GM19238 (cell line): ENCODE results near the gene BLTP3B.
"Not testable (repeated sequence)": the region's sequence is repeated elsewhere in the genome, so short reads cannot be mapped to it uniquely, and the experiment has no call there.

Experiments
- DNase-seq: peaks from one replicate; pipeline ENCODE4 v3.0.0; 2011; ENCODE audit warnings: low spot score; ENCODE audit not compliant: insufficient read length

Gene BLTP3B

GRCh38 chr12:100142851-100143559 lies at the start of gene BLTP3B:
Gene BLTP3B, minus strand, starts transcription at chr12:100142874. Its CDS starts 239 bp downstream, at chr12:100142635.
- DNase-seq = peak; percentile 60

- no peak for DNase-seq
Measured at GRCh38 chr12:100189636-100190394, 47.1 kb upstream of the BLTP3B start.

- not testable (repeated sequence) for DNase-seq
Measured at GRCh38 chr12:100188888-100189635, 46.4 kb upstream of the BLTP3B start.

- DNase-seq = no peak
Measured at GRCh38 chr12:100187857-100188519, 45.3 kb upstream of the BLTP3B start.

GRCh38 chr12:100187068-100187467 lies 44.4 kb upstream of the BLTP3B start:
- no peak for DNase-seq

- DNase-seq = no peak
Measured at GRCh38 chr12:100186071-100186470, 43.4 kb upstream of the BLTP3B start.

GRCh38 chr12:100185361-100185894 lies 42.8 kb upstream of the BLTP3B start:
- peak; percentile 11 for DNase-seq

- no peak for DNase-seq
Measured at GRCh38 chr12:100184549-100185145, 42.0 kb upstream of the BLTP3B start.

GRCh38 chr12:100179252-100179651 lies 36.6 kb upstream of the BLTP3B start:
- DNase-seq = no peak

- DNase-seq = not testable (repeated sequence)
Measured at GRCh38 chr12:100176493-100176892, 33.8 kb upstream of the BLTP3B start.

- DNase-seq = no peak
Measured at GRCh38 chr12:100174495-100174894, 31.8 kb upstream of the BLTP3B start.

GRCh38 chr12:100173111-100173510 lies 30.4 kb upstream of the BLTP3B start:
- DNase-seq = no peak

- DNase-seq = no peak
Measured at GRCh38 chr12:100171248-100171647, 28.6 kb upstream of the BLTP3B start.

GRCh38 chr12:100170313-100170858 lies 27.7 kb upstream of the BLTP3B start:
- no peak for DNase-seq

GRCh38 chr12:100169345-100169744 lies 26.7 kb upstream of the BLTP3B start:
- no peak for DNase-seq

GRCh38 chr12:100168562-100168961 lies 25.9 kb upstream of the BLTP3B start:
- no peak for DNase-seq

GRCh38 chr12:100166232-100166631 lies 23.6 kb upstream of the BLTP3B start:
- no peak for DNase-seq

GRCh38 chr12:100165356-100165755 lies 22.7 kb upstream of the BLTP3B start:
- no peak for DNase-seq

GRCh38 chr12:100164153-100164704 lies 21.6 kb upstream of the BLTP3B start:
- no peak for DNase-seq
